ENCODE data around the gene YY2.
A peak's percentile ranks its signal among the peaks of the same experiment; 100 is the strongest.

YY2 gene

DNA sequence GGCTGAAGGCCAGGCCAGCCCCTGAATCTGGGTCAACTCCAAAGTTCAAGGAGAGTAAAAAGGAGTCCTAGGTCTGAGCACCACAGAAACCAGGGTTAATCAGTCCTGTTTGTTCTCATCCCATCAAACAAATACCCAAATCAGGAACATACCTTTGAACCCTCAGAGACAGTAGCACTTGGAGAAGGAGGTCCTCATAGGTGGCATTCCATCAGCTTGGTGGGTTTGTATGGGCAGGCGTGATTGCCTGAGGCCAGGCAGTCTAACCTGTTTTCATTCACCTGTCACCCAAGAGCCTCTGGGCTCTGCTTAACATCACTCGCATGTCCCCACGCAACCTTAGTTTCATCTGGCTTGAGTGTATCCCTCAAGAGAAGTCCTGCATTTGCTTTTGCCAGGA, 33.9 kb upstream of the YY2 start:
- DNase-seq (ENCODE audit: low read depth), result no peak
- no peak overlapping the region for H3K4me3 ChIP-seq (ENCODE audit: control insufficient read depth, low read depth, low read length)
- TF ChIP-seq, protein P1, sequence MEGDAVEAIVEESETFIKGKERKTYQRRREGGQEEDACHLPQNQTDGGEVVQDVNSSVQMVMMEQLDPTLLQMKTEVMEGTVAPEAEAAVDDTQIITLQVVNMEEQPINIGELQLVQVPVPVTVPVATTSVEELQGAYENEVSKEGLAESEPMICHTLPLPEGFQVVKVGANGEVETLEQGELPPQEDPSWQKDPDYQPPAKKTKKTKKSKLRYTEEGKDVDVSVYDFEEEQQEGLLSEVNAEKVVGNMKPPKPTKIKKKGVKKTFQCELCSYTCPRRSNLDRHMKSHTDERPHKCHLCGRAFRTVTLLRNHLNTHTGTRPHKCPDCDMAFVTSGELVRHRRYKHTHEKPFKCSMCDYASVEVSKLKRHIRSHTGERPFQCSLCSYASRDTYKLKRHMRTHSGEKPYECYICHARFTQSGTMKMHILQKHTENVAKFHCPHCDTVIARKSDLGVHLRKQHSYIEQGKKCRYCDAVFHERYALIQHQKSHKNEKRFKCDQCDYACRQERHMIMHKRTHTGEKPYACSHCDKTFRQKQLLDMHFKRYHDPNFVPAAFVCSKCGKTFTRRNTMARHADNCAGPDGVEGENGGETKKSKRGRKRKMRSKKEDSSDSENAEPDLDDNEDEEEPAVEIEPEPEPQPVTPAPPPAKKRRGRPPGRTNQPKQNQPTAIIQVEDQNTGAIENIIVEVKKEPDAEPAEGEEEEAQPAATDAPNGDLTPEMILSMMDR (conservative IDR thresholded peaks at IDR 0.05; ENCODE audit: control insufficient read depth, insufficient read depth, low read depth, low read length), result no peak

DNA sequence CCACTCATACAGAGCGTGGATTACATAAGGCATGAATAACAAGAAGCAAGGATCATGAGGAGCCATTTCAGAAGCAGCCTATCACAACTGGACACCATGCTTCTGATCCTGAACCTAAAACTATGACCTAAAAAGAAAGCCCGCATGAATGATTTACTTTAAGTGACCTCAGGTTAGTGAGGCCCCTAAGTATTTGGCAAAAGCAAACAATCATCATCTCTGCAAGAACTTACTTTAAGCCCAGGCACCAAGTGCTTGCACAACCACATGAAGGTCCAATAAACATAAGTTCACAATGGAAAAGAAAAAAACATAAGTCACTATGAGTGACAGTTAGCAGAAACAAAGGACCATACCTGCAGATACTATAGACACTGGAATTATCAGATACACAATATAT, 24.3 kb upstream of the YY2 start:
- no peak overlapping the region for H3K4me3 ChIP-seq (ENCODE audit: control insufficient read depth, low read depth, low read length)
- TF ChIP-seq, protein P1 (conservative IDR thresholded peaks at IDR 0.05; ENCODE audit: control insufficient read depth, insufficient read depth, low read depth, low read length), result no peak
- DNase-seq (ENCODE audit: low read depth), result no peak

DNA sequence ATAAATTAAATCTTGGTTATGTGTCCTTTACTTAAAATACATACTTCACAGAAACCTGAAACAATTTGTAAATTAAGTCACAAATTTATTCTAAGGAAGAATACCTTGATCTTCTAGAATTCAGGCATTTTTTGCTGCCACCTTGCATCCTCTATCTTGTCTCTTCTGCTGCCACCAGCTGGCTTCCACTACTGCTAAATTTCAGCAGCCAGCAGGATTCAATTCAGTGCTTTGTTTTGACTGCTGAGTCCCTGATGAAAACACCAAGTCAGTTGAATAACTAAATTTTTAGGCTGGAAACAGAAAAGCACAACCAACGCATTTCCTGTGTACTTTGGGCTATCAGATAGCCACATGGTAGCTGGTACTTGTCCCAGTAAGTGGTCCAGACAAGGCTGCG, 18.7 kb upstream of the YY2 start:
- TF ChIP-seq, protein P1 (conservative IDR thresholded peaks at IDR 0.05; ENCODE audit: control insufficient read depth, insufficient read depth, low read depth, low read length), result no peak
- H3K4me3 ChIP-seq (ENCODE audit: control insufficient read depth, low read depth, low read length), result no peak overlapping the region
- DNase-seq (ENCODE audit: low read depth), result no peak

DNA sequence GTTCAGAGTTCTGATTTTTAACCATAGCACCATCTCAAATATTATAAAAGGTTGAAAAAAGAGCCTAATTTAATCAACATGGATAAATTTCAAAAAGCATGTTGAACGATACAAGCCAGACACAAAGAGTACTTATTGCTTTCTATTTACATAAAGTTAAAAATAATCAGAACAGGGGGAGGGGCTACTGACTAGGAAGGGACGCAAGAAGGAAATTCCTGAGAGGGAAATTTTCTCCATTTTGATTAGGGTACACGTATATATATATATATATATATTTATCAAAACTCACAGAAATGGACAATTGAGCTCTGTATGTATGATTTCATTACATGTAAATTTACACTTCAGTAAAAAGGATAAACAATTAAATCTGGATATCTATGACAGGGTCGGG, 16.9 kb upstream of the YY2 start:
- TF ChIP-seq, protein P1 (conservative IDR thresholded peaks at IDR 0.05; ENCODE audit: control insufficient read depth, insufficient read depth, low read depth, low read length), result no peak
- peak overlapping the region; percentile 66 for H3K4me3 ChIP-seq (ENCODE audit: control insufficient read depth, low read depth, low read length)
- peak; percentile 33 for DNase-seq (ENCODE audit: low read depth)

DNA sequence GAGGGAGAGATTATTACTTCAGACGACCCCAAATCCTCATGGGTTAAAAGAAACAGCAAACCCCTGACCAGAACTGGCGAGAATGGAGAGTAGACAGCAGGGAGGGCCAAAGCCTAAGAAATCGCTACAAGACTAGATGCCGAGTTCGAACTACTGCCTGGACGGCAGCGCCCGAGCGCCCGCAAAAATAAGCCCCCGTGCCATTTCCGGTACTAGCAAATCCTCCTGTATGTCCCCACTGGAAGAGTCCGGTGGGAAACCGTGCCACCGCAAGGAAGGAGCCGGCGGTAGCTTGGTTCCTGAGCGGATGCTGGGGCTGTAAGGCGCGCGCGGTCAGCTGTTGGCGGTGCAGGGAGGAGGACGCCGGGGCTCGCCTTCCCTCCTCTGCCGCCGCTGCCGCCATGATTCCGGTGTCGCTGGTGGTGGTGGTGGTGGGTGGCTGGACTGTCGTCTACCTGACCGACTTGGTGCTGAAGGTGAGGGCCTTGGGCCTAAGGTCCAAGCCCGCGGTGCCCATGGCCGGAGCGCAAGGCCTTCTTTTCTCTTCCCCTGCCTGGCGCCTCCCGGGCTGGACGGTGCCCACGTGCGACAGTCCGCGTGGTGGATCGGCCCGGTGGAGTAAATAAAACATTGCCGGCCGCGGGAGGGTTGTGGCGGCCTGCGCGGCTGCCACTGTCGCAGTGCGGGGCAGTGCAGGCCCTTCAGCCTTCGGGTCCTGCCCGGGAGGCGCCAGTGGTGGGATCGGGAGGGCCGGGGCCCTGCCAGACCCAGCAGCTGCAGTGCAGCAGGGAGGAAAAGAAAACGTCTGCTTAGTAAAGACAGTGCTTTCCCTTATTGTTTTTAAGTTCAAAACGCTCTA, 16.2 kb upstream of the YY2 start, which contains the start of gene MBTPS2:
Gene MBTPS2 (plus strand): TSS at position 284 of the 859 bp plus-strand sequence. CDS start 118 bp downstream, at position 402.
- DNase-seq (ENCODE audit: low read depth), result peak; percentile 89
- peak within 1 kb of the TSS; percentile 66 for H3K4me3 ChIP-seq (ENCODE audit: control insufficient read depth, low read depth, low read length)
- TF ChIP-seq, protein P1 (conservative IDR thresholded peaks at IDR 0.05; ENCODE audit: control insufficient read depth, insufficient read depth, low read depth, low read length), result peak; percentile 2

DNA sequence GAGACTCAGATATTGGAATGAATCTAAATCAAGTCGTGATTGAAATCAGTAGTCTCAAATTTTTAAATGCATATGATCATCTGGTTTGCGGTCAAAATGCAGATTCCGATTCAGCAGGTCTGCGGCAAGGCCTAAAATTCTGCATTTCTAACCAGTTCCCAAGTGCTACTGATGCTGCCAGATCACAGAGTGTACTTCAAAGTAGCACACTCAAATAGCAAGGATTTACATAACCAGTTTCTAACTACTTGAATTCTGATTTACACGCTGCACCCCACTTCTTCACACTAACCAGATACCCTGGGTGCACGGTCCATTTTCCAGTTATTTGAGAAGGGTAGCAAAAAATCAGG, 15.6 kb upstream of the YY2 start:
- DNase-seq (ENCODE audit: low read depth), result peak; percentile 9
- peak overlapping the region; percentile 66 for H3K4me3 ChIP-seq (ENCODE audit: control insufficient read depth, low read depth, low read length)

More for the DNA sequence above, 15.6 kb upstream of the YY2 start:
- TF ChIP-seq, protein P1 (conservative IDR thresholded peaks at IDR 0.05; ENCODE audit: control insufficient read depth, insufficient read depth, low read depth, low read length), result no peak

Measured in fibroblast of mammary gland (primary cell).